GM18858 (cell line): ENCODE measurements around the gene RPS6KA5.
"Not testable (repeated sequence)": the region's sequence is repeated elsewhere in the genome, so short reads cannot be mapped to it uniquely, and the experiment has no call there.

ENCODE experiments used
- ATAC-seq: cut with Tn5 transposase; IDR thresholded peaks from one replicate; pipeline ENCODE4 v1.9.1; 2021; ENCODE audit not compliant: unreplicated experiment

Gene RPS6KA5

GRCh38 chr14:90839024-90839888 lies 221.2 kb downstream of the RPS6KA5 start:
- no peak for ATAC-seq

GRCh38 chr14:90838531-90838930 lies 221.9 kb downstream of the RPS6KA5 start:
- not testable (repeated sequence) for ATAC-seq

- no peak for ATAC-seq
Observed at GRCh38 chr14:90837355-90837754, 223.1 kb downstream of the RPS6KA5 start.

- ATAC-seq: no peak
Observed at GRCh38 chr14:90836692-90837063, 223.8 kb downstream of the RPS6KA5 start.

GRCh38 chr14:90831821-90832220 lies 228.6 kb downstream of the RPS6KA5 start:
- ATAC-seq: no peak

GRCh38 chr14:90830931-90831701 lies 229.3 kb downstream of the RPS6KA5 start:
- ATAC-seq: no peak

GRCh38 chr14:90829677-90830076 lies 230.8 kb downstream of the RPS6KA5 start:
- no peak for ATAC-seq

GRCh38 chr14:90828642-90829487 lies 231.6 kb downstream of the RPS6KA5 start:
- no peak for ATAC-seq

- ATAC-seq: peak; percentile 98
Observed at GRCh38 chr14:90827919-90828610, 232.4 kb downstream of the RPS6KA5 start.

GRCh38 chr14:90823542-90823941 lies 236.9 kb downstream of the RPS6KA5 start:
- ATAC-seq: not testable (repeated sequence)

GRCh38 chr14:90820958-90821357 lies 239.5 kb downstream of the RPS6KA5 start:
- ATAC-seq: no peak

GRCh38 chr14:90819734-90820393 lies 240.6 kb downstream of the RPS6KA5 start:
- ATAC-seq: no peak

GRCh38 chr14:90818715-90819114 lies 241.7 kb downstream of the RPS6KA5 start:
- no peak for ATAC-seq

GRCh38 chr14:90816681-90817436 lies 243.6 kb downstream of the RPS6KA5 start:
- ATAC-seq: no peak

GRCh38 chr14:90815822-90816662 lies 244.4 kb downstream of the RPS6KA5 start, which contains the start of gene TTC7B:
TSS of gene TTC7B (minus strand) at chr14:90816430. CDS start at chr14:90816295, 135 bp downstream.
- no peak for ATAC-seq

- ATAC-seq: no peak
Observed at GRCh38 chr14:90815572-90815821, 244.9 kb downstream of the RPS6KA5 start.

- no peak for ATAC-seq
Observed at GRCh38 chr14:90814806-90815571, 245.5 kb downstream of the RPS6KA5 start.

- ATAC-seq: no peak
Observed at GRCh38 chr14:90813442-90813841, 247.0 kb downstream of the RPS6KA5 start.
